ENCODE data around the gene POMT2.

Gene POMT2

GRCh38 chr14:77316872-77317301 is 3.8 kb downstream of the POMT2 start:
- TF ChIP-seq GATA1 (IDR thresholded peaks at IDR 0.05; ENCODE audit: low read depth, low read length) = no peak
- no peak for TF ChIP-seq POLR2A (IDR thresholded peaks at IDR 0.05; ENCODE audit: low read length)
- no peak for DNase-seq

GRCh38 chr14:77316195-77316505 is 4.5 kb downstream of the POMT2 start:
- no peak for TF ChIP-seq GATA1 (IDR thresholded peaks at IDR 0.05; ENCODE audit: low read depth, low read length)
- TF ChIP-seq POLR2A (IDR thresholded peaks at IDR 0.05; ENCODE audit: low read length) = no peak
- DNase-seq = no peak

GRCh38 chr14:77314539-77315457 is 5.9 kb downstream of the POMT2 start:
- TF ChIP-seq GATA1 (IDR thresholded peaks at IDR 0.05; ENCODE audit: low read depth, low read length) = no peak
- no peak for TF ChIP-seq POLR2A (IDR thresholded peaks at IDR 0.05; ENCODE audit: low read length)
- DNase-seq = no peak

DNA sequence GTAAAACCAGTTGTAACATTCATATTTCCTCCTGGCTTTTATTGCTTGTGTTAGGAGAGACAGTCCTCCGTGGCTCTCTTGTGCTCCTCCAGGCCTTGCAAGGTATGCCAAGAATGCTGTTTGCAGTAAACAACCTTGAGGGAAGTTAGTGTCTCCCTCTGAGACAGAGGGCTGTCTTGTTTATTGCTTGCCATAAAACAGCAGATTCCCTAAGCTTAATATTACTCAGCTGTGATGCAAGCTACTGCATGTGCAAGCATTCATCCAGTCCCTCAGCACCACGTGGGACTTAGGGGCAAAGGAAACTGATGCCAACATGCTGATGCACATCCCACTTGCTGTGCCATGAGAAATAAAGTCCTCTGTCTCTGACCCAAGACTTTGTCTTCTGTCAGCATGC is 6.6 kb downstream of the POMT2 start:
- DNase-seq = peak in 1 of 2 experiments; percentile 34
- no peak for TF ChIP-seq GATA1 (IDR thresholded peaks at IDR 0.05; ENCODE audit: low read depth, low read length)
- TF ChIP-seq POLR2A (IDR thresholded peaks at IDR 0.05; ENCODE audit: low read length) = no peak

DNA sequence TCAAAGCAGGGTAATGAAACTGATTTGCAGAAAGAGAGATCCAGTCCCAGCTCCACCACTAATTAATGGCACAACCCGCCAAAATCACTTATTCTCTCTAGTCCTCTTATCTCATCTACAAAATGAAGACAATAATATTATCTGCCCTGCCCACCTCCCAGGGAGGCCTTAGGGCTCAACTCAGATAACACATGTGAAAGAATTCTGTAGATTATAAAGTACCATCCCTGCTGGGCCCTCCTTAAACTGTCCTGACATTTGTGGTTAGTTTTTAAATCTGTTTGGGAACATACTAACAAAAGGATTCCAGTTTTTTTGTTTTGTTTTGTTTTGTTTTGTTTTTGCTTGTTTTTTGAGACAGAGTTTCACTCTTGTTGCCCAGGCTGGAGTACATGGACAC is 7.3 kb downstream of the POMT2 start:
- peak; percentile 23 to 76 for DNase-seq
- TF ChIP-seq POLR2A (IDR thresholded peaks at IDR 0.05; ENCODE audit: low read length) (no peak), GATA1 (IDR thresholded peaks at IDR 0.05; ENCODE audit: low read depth, low read length) (no peak)

GRCh38 chr14:77311217-77311616 is 9.5 kb downstream of the POMT2 start:
- DNase-seq = peak in 1 of 2 experiments; percentile 42
- TF ChIP-seq POLR2A (IDR thresholded peaks at IDR 0.05; ENCODE audit: low read length) (no peak), GATA1 (IDR thresholded peaks at IDR 0.05; ENCODE audit: low read depth, low read length) (no peak)

- no peak for DNase-seq
- TF ChIP-seq POLR2A (IDR thresholded peaks at IDR 0.05; ENCODE audit: low read length) = no peak
- TF ChIP-seq GATA1 (IDR thresholded peaks at IDR 0.05; ENCODE audit: low read depth, low read length) = no peak
Measured at GRCh38 chr14:77310026-77310425, 10.7 kb downstream of the POMT2 start.

DNA sequence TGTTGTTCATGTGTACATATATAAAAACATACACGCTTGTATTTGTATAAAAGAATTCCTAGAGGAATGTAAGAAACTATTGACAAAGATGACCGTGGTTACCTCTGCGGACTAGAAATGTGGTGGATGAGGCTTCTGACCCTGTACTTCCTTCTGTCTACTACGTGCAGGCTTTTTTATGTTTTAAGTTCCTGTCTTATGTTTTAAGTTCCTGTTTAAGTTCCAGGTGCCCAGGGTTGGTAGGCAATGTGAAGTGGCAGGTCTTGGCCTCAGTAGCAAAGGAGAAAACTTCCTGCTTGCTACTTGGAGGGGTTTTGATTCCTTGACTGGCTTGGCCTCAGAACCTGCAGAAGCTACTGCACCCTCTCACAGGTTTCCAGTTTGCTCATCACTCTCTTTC is 11.6 kb downstream of the POMT2 start:
- TF ChIP-seq POLR2A (IDR thresholded peaks at IDR 0.05; ENCODE audit: low read length) (no peak), GATA1 (IDR thresholded peaks at IDR 0.05; ENCODE audit: low read depth, low read length) (no peak)
- no peak for DNase-seq

DNA sequence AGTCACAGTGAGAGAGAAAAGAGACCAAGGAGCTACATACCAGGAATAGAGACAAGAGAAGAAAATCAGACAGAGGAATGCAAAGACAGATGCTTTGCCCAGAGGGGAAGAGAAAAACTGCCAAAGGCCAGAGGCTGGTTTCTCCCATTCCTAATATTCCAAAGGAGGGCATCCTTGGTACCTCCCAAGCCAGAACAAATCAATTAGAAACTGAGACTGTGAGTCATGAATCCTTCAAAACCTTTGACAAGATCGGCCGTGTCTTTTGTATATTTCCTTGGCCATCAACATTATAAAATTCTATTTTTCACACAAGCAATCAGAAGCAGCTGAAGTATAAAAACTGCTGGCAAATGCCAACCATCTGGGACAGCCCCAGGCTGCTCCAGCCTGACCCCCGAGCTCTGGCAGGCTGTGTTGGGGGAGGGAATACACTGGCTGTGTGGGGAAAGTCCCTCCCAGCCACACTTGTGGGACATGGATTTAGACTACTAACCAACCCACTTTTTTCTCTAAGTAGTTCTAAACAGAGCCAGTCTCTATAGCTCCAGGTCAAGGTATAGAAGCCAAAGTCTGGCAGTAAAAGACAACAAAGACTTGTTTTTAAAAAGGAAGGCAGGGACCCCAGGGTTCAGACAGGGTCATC is 13.7 kb downstream of the POMT2 start:
- no peak for DNase-seq
- TF ChIP-seq POLR2A (IDR thresholded peaks at IDR 0.05; ENCODE audit: low read length) (no peak), GATA1 (IDR thresholded peaks at IDR 0.05; ENCODE audit: low read depth, low read length) (no peak)

GRCh38 chr14:77306416-77306815 is 14.3 kb downstream of the POMT2 start:
- TF ChIP-seq POLR2A (IDR thresholded peaks at IDR 0.05; ENCODE audit: low read length) (no peak), GATA1 (IDR thresholded peaks at IDR 0.05; ENCODE audit: low read depth, low read length) (no peak)

GRCh38 chr14:77305696-77306095 is 15.0 kb downstream of the POMT2 start:
- TF ChIP-seq GATA1 (IDR thresholded peaks at IDR 0.05; ENCODE audit: low read depth, low read length) (no peak), POLR2A (IDR thresholded peaks at IDR 0.05; ENCODE audit: low read length) (no peak)
- DNase-seq = no peak

More at GRCh38 chr14:77306416-77306815, 14.3 kb downstream of the POMT2 start:
- DNase-seq = no peak

DNA sequence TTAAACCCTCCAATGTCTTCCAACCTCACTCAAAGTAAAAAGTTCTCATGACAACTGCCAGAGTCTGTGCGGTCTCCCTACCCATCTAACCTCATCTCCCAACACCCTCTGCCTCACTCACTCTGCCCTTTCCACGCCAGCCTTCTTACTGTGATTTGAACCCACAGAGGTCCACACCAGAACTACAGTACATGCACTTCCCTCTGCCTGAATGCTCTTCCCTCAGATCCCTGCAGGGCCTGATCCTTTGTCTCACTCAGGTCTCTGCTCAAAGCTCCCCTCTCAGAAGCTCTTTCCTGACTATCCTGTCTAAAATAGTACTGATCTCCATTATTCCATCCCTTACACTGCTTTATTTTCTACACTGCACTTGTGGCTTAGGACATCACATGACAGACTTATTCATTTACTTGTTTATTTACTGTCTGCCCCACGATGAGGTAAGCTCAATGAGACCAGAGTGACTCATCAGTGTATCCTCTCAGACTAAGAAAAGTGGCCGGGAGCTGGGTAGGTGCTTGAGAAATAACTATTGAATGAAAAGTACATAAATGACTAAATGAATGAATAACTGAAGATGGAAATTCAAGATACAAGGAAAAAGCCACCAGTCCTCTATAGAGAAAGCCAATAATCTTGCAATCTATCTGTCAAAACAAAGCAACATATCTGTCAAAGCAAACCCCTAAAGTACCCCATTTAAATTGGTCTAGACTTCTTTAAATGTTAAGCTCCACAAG is 17.1 kb downstream of the POMT2 start:
- DNase-seq = peak; percentile 32 to 79
- TF ChIP-seq GATA1 (IDR thresholded peaks at IDR 0.05; ENCODE audit: low read depth, low read length) = no peak
- no peak for TF ChIP-seq POLR2A (IDR thresholded peaks at IDR 0.05; ENCODE audit: low read length)

DNA sequence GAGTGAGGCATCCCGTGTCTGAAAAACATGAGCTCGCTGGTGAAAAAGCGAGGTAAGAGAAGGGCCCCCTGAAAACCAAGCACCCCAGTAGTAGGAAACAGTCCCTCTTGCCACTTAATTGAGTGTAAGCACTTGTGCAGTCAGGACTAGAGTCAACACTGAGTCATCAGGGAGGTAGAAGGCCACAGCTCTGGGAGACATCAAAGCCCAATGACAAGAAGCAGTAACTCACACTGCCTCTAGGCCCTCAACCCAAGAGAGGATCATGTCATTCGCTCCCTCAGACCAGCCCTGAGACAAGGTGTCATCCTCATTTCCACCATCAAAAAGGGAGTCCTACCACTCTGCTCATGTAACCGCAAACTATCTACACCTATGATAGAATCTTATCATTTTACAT is 17.8 kb downstream of the POMT2 start:
- DNase-seq = peak; percentile 33 to 70
- TF ChIP-seq POLR2A (IDR thresholded peaks at IDR 0.05; ENCODE audit: low read length) (no peak), GATA1 (IDR thresholded peaks at IDR 0.05; ENCODE audit: low read depth, low read length) (no peak)

- peak; percentile 79 to 87 for DNase-seq
- TF ChIP-seq POLR2A (IDR thresholded peaks at IDR 0.05; ENCODE audit: low read length) = no peak
- TF ChIP-seq GATA1 (IDR thresholded peaks at IDR 0.05; ENCODE audit: low read depth, low read length) = no peak
Measured at GRCh38 chr14:77301103-77301502, 19.6 kb downstream of the POMT2 start.

All from erythroblast (primary cell).